ENCODE results near the gene PARD6A.

PARD6A gene

GRCh38 chr16:67652578-67653127 is 8.1 kb upstream of the PARD6A start:
- peak; percentile 74 for DNase-seq
- in situ Hi-C loops (cut with HindIII; ENCODE audit: low pct_ligation_motif_present, low pct_unique_long_range_greater_than_20kb, low sequenced_read_pairs) = no loop called here

DNA sequence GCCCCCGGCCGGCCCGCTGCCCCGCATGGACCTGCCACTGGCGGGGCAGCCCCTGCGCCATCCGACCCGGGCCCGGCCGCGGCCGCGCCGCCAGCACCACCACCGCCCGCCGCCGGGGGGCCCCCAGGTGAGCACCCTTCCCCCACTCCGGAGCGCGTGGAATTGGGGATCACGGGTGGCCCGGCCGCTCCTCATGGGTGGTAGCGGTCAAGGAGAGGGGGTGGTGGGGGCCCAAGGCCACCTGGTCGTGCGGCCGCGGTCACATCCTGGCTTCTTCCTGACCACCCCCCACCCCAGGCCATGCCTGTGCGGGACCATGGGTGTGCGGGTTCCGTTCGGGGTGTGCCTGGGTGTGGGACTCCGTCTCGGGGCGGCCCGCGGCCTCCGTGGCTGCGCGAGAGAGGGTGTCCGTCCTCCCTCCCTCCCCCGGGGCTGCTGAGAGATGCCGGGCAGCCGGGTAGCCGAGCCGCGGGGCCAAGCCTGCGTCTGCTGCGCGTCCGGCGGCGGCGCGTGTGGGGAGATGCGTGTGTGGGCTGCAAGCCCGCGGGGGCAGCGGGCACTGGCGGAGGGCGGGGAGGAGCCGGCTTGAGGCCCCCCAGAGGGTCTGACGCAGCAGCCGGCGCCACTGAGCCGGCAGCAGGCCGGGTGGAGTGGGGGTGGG is 7.5 kb upstream of the PARD6A start:
- in situ Hi-C loops (cut with HindIII; ENCODE audit: low pct_ligation_motif_present, low pct_unique_long_range_greater_than_20kb, low sequenced_read_pairs) = no loop called here
- peak; percentile 18 for DNase-seq

DNA sequence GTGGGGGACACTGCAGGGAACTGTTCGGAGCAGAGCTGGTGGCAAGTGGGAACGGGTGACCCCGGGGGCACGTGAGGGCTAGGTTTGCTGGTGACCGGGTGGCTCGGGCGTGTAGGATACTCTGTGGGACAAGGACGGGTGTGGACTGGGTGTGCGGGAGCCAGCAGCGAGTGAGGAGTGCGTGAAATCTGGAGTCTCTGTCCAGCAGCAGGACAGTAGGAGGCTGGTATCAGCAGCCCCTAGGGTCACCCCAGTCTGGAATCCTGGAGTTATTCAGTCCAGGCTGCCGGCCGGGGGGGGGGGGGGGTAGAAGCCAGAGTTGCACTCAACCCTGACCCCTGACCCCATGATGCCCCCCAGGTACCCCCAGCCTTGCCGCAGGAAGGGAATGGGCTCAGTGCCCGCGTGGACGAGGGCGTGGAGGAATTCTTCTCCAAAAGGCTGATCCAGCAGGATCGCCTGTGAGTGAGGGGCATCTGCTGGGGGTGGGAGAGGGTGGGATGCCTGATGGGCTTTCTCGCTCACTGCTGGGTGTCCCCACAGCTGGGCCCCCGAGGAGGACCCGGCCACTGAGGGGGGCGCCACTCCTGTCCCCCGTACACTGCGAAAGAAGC is 6.9 kb upstream of the PARD6A start:
- in situ Hi-C loops (cut with HindIII; ENCODE audit: low pct_ligation_motif_present, low pct_unique_long_range_greater_than_20kb, low sequenced_read_pairs) = no loop called here
- peak; percentile 24 for DNase-seq

- no peak for DNase-seq
- in situ Hi-C loops (cut with HindIII; ENCODE audit: low pct_ligation_motif_present, low pct_unique_long_range_greater_than_20kb, low sequenced_read_pairs) = no loop called here
These were observed 6.3 kb upstream of the PARD6A start for GRCh38 chr16:67654403-67654911.

DNA sequence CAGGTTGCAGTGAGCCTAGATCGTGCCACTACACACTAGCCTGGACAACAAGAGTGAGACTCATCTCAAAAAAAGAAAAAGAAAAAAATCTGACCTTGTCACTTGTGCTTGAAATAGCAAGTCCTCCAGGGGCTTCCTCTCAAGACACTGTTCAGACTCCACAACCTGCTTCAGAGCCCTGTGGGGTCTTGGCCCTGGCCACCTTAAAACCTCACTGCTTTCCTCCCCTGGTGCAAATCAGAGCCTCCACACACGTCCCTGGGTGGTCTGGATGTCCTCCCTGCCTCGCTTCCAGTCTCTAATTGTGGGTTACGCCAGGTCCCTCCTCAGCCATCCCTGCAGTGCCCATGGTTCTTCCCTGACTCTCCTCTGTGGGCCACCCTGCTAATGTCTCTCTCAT is 5.4 kb upstream of the PARD6A start:
- in situ Hi-C loops (cut with HindIII; ENCODE audit: low pct_ligation_motif_present, low pct_unique_long_range_greater_than_20kb, low sequenced_read_pairs) = no loop called here
- DNase-seq = no peak

DNA sequence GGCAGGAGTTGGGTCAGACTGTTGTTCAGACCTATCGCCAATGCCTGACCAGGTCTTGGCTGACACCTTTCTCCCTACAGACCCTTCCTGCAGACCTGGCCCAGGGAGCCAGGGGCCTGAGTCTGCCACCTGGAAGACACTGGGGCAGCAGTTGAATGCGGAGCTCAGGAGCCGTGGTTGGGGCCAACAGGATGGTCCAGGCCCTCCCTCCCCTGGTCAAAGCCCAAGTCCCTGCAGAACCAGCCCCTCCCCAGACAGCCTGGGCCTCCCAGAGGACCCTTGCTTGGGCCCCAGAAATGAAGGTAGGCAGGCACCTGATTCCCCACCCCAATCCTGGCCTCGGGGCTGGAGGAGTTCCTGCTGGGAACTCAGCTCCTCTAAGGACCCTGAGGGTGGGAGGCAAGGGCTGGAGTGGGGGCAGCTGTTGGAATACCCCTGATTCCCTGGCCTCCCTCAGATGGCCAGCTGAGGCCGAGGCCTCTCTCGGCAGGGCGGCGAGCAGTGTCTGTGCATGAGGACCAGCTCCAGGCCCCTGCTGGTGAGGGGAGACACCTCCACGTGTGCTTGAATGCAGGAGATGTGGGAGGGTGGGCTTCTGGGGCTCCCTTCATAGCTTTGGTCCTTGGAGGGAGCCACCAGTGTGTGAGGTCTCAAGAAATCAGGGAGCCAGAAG is 4.3 kb upstream of the PARD6A start:
- no peak for DNase-seq
- in situ Hi-C loops (cut with HindIII; ENCODE audit: low pct_ligation_motif_present, low pct_unique_long_range_greater_than_20kb, low sequenced_read_pairs) = no loop called here

- in situ Hi-C loops (cut with HindIII; ENCODE audit: low pct_ligation_motif_present, low pct_unique_long_range_greater_than_20kb, low sequenced_read_pairs) = no loop called here
These were observed 3.6 kb upstream of the PARD6A start for GRCh38 chr16:67657017-67657608.

GRCh38 chr16:67657751-67658518 is 2.8 kb upstream of the PARD6A start:
- in situ Hi-C loops (cut with HindIII; ENCODE audit: low pct_ligation_motif_present, low pct_unique_long_range_greater_than_20kb, low sequenced_read_pairs) = no loop called here
- no peak for DNase-seq

More at GRCh38 chr16:67657017-67657608, 3.6 kb upstream of the PARD6A start:
- no peak for DNase-seq

GRCh38 chr16:67658849-67659674 is 1.7 kb upstream of the PARD6A start:
- DNase-seq = no peak
- in situ Hi-C loops (cut with HindIII; ENCODE audit: low pct_ligation_motif_present, low pct_unique_long_range_greater_than_20kb, low sequenced_read_pairs) = no loop called here

- in situ Hi-C loops (cut with HindIII; ENCODE audit: low pct_ligation_motif_present, low pct_unique_long_range_greater_than_20kb, low sequenced_read_pairs) = no loop called here
- DNase-seq = peak; percentile 96
These were observed 841 bp upstream of the PARD6A start, which contains the start of gene ACD for GRCh38 chr16:67659675-67660563. Gene ACD (minus strand): TSS chr16:67660260. CDS start chr16:67660220, 40 bp downstream.

GRCh38 chr16:67661101-67661761 is 471 bp downstream of the PARD6A start:
- peak; percentile 80 for DNase-seq
- in situ Hi-C loops (cut with HindIII; ENCODE audit: low pct_ligation_motif_present, low pct_unique_long_range_greater_than_20kb, low sequenced_read_pairs) = no loop called here

DNA sequence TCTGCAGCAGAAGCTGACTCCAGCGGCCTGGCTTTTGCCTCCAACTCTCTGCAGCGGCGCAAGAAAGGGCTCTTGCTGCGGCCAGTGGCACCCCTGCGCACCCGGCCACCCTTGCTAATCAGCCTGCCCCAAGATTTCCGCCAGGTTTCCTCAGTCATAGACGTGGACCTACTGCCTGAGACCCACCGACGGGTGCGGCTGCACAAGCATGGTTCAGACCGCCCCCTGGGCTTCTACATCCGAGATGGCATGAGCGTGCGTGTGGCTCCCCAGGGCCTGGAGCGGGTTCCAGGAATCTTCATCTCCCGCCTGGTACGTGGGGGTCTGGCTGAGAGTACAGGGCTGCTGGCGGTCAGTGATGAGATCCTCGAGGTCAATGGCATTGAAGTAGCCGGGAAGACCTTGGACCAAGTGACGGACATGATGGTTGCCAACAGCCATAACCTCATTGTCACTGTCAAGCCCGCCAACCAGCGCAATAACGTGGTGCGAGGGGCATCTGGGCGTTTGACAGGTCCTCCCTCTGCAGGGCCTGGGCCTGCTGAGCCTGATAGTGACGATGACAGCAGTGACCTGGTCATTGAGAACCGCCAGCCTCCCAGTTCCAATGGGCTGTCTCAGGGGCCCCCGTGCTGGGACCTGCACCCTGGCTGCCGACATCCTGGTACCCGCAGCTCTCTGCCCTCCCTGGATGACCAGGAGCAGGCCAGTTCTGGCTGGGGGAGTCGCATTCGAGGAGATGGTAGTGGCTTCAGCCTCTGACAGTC is 1.3 kb downstream of the PARD6A start:
- in situ Hi-C loops (cut with HindIII; ENCODE audit: low pct_ligation_motif_present, low pct_unique_long_range_greater_than_20kb, low sequenced_read_pairs) = no loop called here
- no peak for DNase-seq

- in situ Hi-C loops (cut with HindIII; ENCODE audit: low pct_ligation_motif_present, low pct_unique_long_range_greater_than_20kb, low sequenced_read_pairs) = no loop called here
- no peak for DNase-seq
These were observed 1.9 kb downstream of the PARD6A start for GRCh38 chr16:67662653-67663010.

GRCh38 chr16:67663151-67663876 is 2.6 kb downstream of the PARD6A start:
- DNase-seq = peak; percentile 49
- in situ Hi-C loops (cut with HindIII; ENCODE audit: low pct_ligation_motif_present, low pct_unique_long_range_greater_than_20kb, low sequenced_read_pairs) = no loop called here

GRCh38 chr16:67663877-67664222 is 3.1 kb downstream of the PARD6A start:
- no peak for DNase-seq
- in situ Hi-C loops (cut with HindIII; ENCODE audit: low pct_ligation_motif_present, low pct_unique_long_range_greater_than_20kb, low sequenced_read_pairs) = no loop called here
